Bronchial epithelial cell (primary cell): ENCODE measurements around the gene SLC30A5. TPM values are rescaled to one million over a fixed set of nuclear protein-coding genes. Genes with fewer than 3 reads are reported as not detected.

Experiments
- DNase-seq: peaks from one replicate; pipeline ENCODE4 v3.0.0-alpha.2; 2010; ENCODE audit warnings: low read depth
- FAIRE-seq: peaks from 2 replicates; lab custom pipeline; 2011; peaks lifted over from hg19 to GRCh38; lab: Jason Lieb, UNC
- H3K27me3 ChIP-seq: 2 replicates; pipeline ENCODE4 v1.5.1; 2011; ENCODE audit warnings: low read length; ENCODE audit not compliant: control insufficient read depth, insufficient read depth
- H3K36me3 ChIP-seq: 2 replicates; pipeline ENCODE4 v1.5.1; 2011; ENCODE audit warnings: low read length; ENCODE audit not compliant: control insufficient read depth, insufficient read depth
- H3K4me3 ChIP-seq: 2 replicates; pipeline ENCODE4 v1.5.1; 2011; ENCODE audit warnings: mild to moderate bottlenecking, low read depth, low read length, control low read depth
- CTCF ChIP-seq: IDR thresholded peaks from 2 replicates; pipeline ENCODE4 v1.5.1; 2011; ENCODE audit warnings: mild to moderate bottlenecking, moderate library complexity, low read length, control low read depth, inconsistent platforms; ENCODE audit not compliant: insufficient read depth, severe bottlenecking
- total RNA-seq: library from RNA; depleted of rRNA; stranded (reverse); fragments of >200 nt; gene quantifications from 2 replicates; pipeline ENCODE4 v1.2.1, GENCODE V29; 2014

SLC30A5 gene
- total RNA-seq, 1 donor from 2014 or later, result 55.3 TPM

GRCh38 chr5:69090158-69090557 is 3.7 kb upstream of the SLC30A5 start:
- no peak for DNase-seq
- FAIRE-seq, result no peak
- Histone ChIP-seq H3K27me3 (no peaks in the 10 kb centered on the region), H3K36me3 (no peaks in the 10 kb centered on the region), H3K4me3 (no peak overlapping the region)
- no peak for TF ChIP-seq CTCF

- DNase-seq (no peak), FAIRE-seq (no peak)
- no peak for TF ChIP-seq CTCF
- Histone ChIP-seq H3K4me3 (no peak overlapping the region), H3K36me3 (no peaks in the 10 kb centered on the region), H3K27me3 (no peaks in the 10 kb centered on the region)
Observed at GRCh38 chr5:69091771-69092170, 2.0 kb upstream of the SLC30A5 start.

GRCh38 chr5:69092969-69093368 is 845 bp upstream of the SLC30A5 start:
- Histone ChIP-seq H3K4me3 (no peak overlapping the region), H3K27me3 (no peaks in the 10 kb centered on the region), H3K36me3 (no peaks in the 10 kb centered on the region)
- no peak for TF ChIP-seq CTCF
- FAIRE-seq (no peak), DNase-seq (no peak)

GRCh38 chr5:69099302-69099701 is 5.5 kb downstream of the SLC30A5 start:
- DNase-seq (no peak), FAIRE-seq (no peak)
- TF ChIP-seq CTCF, result no peak
- Histone ChIP-seq H3K36me3 (peaks cover 4% of the 10 kb centered on the region), H3K27me3 (no peaks in the 10 kb centered on the region), H3K4me3 (no peak overlapping the region)

GRCh38 chr5:69103521-69103920 is 9.7 kb downstream of the SLC30A5 start:
- TF ChIP-seq CTCF, result no peak
- Histone ChIP-seq H3K4me3 (no peak overlapping the region), H3K27me3 (no peaks in the 10 kb centered on the region), H3K36me3 (peaks cover 4% of the 10 kb centered on the region)
- FAIRE-seq, result no peak
- no peak for DNase-seq
